Liver (tissue), 3 donors: ENCODE data around the gene AURKB.

ENCODE experiments used
- CTCF ChIP-seq: fragments of 150-350 bp; IDR thresholded peaks from 2 replicates; pipeline ENCODE4 v1.5.1; 2017; ENCODE audit warnings: improper control_type of control experiment, low read depth, low read length; ENCODE audit not compliant: missing input control
- FOXA1 ChIP-seq: IDR thresholded peaks from 2 replicates; pipeline ENCODE4 v1.6.1; 2016; ENCODE audit warnings: antibody characterized with exemption
- GABPA ChIP-seq, 2 donors: IDR thresholded peaks in 1 of 2; conservative IDR thresholded peaks in 1 of 2; 2 replicates each; pipeline ENCODE4 v1.6.1; 2016; ENCODE audit warnings: antibody characterized with exemption in 2 of 2, mild to moderate bottlenecking in 1 of 2, moderate library complexity in 1 of 2
- HNF4G ChIP-seq: IDR thresholded peaks from 2 replicates; pipeline ENCODE4 v1.6.1; 2016; ENCODE audit warnings: antibody characterized with exemption
- JUND ChIP-seq, 2 donors: IDR thresholded peaks; 2 replicates each; pipeline ENCODE4 v1.6.1; 2016; ENCODE audit warnings: antibody characterized with exemption in 2 of 2
- RAD21 ChIP-seq, 2 donors: IDR thresholded peaks; 2 replicates each; pipeline ENCODE4 v1.6.1; 2016; ENCODE audit warnings: antibody characterized with exemption in 2 of 2, mild to moderate bottlenecking in 2 of 2
- RXRA ChIP-seq, 2 donors: IDR thresholded peaks; 2 replicates each; pipeline ENCODE4 v1.6.1; 2017 to 2018; ENCODE audit warnings: antibody characterized with exemption in 2 of 2, mild to moderate bottlenecking in 1 of 2
- TAF1 ChIP-seq: conservative IDR thresholded peaks from 2 replicates; pipeline ENCODE4 v1.6.1; 2016; ENCODE audit warnings: antibody characterized with exemption, mild to moderate bottlenecking
- YY1 ChIP-seq: IDR thresholded peaks from 2 replicates; pipeline ENCODE4 v1.6.1; 2016; ENCODE audit warnings: antibody characterized with exemption, mild to moderate bottlenecking
- TF ChIP-seq, protein P1 (sequence below): IDR thresholded peaks from 2 replicates; pipeline ENCODE4 v1.6.1; 2016; ENCODE audit warnings: antibody characterized with exemption, mild to moderate bottlenecking
- donor health status: healthy.
- donor health status: healthy.

DNA sequence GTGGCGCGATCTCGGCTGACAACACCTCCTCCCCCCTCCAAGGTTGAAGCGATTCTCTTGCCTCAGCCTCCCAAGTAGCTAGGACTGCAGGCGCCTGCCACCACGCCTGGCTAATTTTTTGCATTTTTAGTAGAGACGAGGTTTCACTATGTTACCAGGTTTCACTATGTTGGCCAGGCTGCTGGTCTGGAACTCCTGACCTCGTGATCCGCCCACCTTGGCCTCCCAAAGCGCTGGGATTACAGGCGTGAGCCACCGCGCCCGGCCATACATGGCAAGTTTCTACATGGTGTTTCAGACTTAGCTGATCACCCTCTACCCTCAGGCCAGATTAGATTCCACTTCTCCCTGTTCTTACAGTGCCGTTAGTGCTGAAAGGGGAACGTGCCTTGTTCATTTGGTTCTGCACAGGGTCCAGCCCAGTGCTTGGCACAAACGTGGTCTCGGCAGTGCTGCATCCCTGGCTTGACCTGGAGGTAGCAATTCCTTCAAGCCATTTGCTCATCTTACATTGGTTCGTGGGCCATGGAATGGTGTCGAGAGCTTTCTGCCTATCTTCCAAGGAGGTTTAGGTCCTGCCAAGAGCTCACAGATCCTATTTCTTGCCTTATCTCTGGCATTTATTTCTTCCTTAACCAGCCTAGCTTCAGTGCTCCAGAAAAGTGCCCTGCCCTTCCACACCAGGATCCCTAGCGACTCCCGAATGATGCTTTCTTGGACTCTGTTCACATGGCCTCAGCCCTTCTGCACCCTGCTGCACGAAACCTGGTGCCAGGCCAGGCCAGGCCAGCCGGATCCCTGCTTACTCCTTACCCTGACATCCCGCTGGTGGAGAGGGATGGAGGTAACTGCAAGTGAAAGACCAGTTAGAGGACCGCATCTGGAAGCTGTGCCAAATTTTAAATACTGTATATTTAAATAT, 14.8 kb upstream of the AURKB start:
- no peak for TF ChIP-seq JUND (IDR thresholded peaks at IDR 0.05)
- no peak for TF ChIP-seq TAF1
- no peak for TF ChIP-seq CTCF
- no peak for TF ChIP-seq HNF4G
- no peak for TF ChIP-seq YY1
- TF ChIP-seq RAD21 (IDR thresholded peaks at IDR 0.05) = no peak
- no peak for TF ChIP-seq FOXA1
- TF ChIP-seq, protein P1, sequence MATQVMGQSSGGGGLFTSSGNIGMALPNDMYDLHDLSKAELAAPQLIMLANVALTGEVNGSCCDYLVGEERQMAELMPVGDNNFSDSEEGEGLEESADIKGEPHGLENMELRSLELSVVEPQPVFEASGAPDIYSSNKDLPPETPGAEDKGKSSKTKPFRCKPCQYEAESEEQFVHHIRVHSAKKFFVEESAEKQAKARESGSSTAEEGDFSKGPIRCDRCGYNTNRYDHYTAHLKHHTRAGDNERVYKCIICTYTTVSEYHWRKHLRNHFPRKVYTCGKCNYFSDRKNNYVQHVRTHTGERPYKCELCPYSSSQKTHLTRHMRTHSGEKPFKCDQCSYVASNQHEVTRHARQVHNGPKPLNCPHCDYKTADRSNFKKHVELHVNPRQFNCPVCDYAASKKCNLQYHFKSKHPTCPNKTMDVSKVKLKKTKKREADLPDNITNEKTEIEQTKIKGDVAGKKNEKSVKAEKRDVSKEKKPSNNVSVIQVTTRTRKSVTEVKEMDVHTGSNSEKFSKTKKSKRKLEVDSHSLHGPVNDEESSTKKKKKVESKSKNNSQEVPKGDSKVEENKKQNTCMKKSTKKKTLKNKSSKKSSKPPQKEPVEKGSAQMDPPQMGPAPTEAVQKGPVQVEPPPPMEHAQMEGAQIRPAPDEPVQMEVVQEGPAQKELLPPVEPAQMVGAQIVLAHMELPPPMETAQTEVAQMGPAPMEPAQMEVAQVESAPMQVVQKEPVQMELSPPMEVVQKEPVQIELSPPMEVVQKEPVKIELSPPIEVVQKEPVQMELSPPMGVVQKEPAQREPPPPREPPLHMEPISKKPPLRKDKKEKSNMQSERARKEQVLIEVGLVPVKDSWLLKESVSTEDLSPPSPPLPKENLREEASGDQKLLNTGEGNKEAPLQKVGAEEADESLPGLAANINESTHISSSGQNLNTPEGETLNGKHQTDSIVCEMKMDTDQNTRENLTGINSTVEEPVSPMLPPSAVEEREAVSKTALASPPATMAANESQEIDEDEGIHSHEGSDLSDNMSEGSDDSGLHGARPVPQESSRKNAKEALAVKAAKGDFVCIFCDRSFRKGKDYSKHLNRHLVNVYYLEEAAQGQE = no peak
- TF ChIP-seq RXRA (IDR thresholded peaks at IDR 0.05) = no peak
- TF ChIP-seq GABPA (IDR thresholded peaks at IDR 0.05 in 1 of 2, conservative IDR thresholded peaks at IDR 0.05 in 1 of 2) = no peak
